ENCODE measurements around the gene PDE6H.

DNA sequence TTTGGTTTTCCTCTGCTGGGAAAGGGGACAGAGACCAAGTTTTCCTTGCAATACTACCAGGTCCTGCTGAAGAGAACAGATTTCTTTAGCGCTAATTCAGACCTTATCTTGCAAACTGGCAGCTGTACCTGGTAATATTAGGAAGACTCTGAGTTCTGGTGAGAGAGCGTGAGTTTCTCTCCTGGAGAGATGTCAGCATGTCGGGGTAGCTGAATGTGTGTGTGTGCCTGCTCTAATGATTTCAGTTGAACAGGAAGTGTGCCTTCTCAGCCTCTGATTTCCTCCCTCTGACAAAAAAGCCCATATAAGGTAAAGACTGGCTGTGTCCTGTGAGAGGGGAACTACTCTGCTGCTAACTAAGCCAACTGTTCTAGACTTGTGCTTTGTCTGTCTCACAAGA is 24.2 kb upstream of the PDE6H start:
- TF ChIP-seq EZH2 (IDR thresholded peaks at IDR 0.05; ENCODE audit: borderline replicate concordance, low read length), result no peak
- TF ChIP-seq, protein P1, sequence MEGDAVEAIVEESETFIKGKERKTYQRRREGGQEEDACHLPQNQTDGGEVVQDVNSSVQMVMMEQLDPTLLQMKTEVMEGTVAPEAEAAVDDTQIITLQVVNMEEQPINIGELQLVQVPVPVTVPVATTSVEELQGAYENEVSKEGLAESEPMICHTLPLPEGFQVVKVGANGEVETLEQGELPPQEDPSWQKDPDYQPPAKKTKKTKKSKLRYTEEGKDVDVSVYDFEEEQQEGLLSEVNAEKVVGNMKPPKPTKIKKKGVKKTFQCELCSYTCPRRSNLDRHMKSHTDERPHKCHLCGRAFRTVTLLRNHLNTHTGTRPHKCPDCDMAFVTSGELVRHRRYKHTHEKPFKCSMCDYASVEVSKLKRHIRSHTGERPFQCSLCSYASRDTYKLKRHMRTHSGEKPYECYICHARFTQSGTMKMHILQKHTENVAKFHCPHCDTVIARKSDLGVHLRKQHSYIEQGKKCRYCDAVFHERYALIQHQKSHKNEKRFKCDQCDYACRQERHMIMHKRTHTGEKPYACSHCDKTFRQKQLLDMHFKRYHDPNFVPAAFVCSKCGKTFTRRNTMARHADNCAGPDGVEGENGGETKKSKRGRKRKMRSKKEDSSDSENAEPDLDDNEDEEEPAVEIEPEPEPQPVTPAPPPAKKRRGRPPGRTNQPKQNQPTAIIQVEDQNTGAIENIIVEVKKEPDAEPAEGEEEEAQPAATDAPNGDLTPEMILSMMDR (conservative IDR thresholded peaks at IDR 0.05 in 1 of 2, IDR thresholded peaks at IDR 0.05 in 1 of 2; ENCODE audit: extremely low read depth in 1 of 2, insufficient read depth in 1 of 2, low read depth in 1 of 2, low read length in 2 of 2), result no peak
